Natural killer cell (primary cell): Measurements from ENCODE around the gene IPPK. TPM values are rescaled to one million over a fixed set of nuclear protein-coding genes. Genes with fewer than 3 reads are reported as not detected.

Experiments
- ATAC-seq, 3 donors: fragments of 150-1000 bp in 2 of 3; fragments of 200-7000 bp in 1 of 3; cut with Tn5 transposase; 1 replicate in 1 of 3; 2 replicates in 2 of 3; pipeline ENCODE4 v1.10.0; 2021; ENCODE audit warnings: mild to moderate bottlenecking in 2 of 3, moderate library complexity in 2 of 3
- DNase-seq, 2 donors: peaks; one replicate each; pipeline versions ENCODE4 v3.0.0 to v3.0.0-alpha.2; 2013 to 2021; ENCODE audit warnings: mixed read lengths in 1 of 2
- H3K27ac ChIP-seq: one replicate; pipeline ENCODE4 v1.5.1; 2013; ENCODE audit warnings: mild to moderate bottlenecking, low read length
- H3K27me3 ChIP-seq: one replicate; pipeline ENCODE4 v1.6.1; 2013; ENCODE audit warnings: low read length; ENCODE audit not compliant: control insufficient read depth, insufficient read depth
- H3K36me3 ChIP-seq: one replicate; pipeline ENCODE4 v1.6.1; 2013; ENCODE audit warnings: low read length; ENCODE audit not compliant: control insufficient read depth, insufficient read depth
- H3K4me1 ChIP-seq: one replicate; pipeline ENCODE4 v1.6.1; 2013; ENCODE audit warnings: low read length; ENCODE audit not compliant: control insufficient read depth, insufficient read depth
- H3K4me3 ChIP-seq: one replicate; pipeline ENCODE4 v1.5.1; 2013; ENCODE audit warnings: low read length
- H3K9me3 ChIP-seq: one replicate; pipeline ENCODE4 v1.6.1; 2013; ENCODE audit warnings: low read length; ENCODE audit not compliant: control insufficient read depth, insufficient read depth
- H3K27ac Mint-ChIP-seq, 2 donors: one replicate each; pipeline ENCODE4 v1.8.0; 2022; ENCODE audit warnings: mild to moderate bottlenecking in 2 of 2, mixed read lengths in 2 of 2, moderate library complexity in 1 of 2
- H3K27me3 Mint-ChIP-seq, 2 donors: one replicate each; pipeline ENCODE4 v1.8.0; 2022; ENCODE audit warnings: low read depth in 2 of 2, mixed read lengths in 2 of 2
- H3K36me3 Mint-ChIP-seq: one replicate; pipeline ENCODE4 v1.8.0; 2022; ENCODE audit warnings: mixed read lengths
- H3K4me1 Mint-ChIP-seq, 2 donors: one replicate each; pipeline ENCODE4 v1.8.0; 2022; ENCODE audit warnings: mixed read lengths in 2 of 2
- H3K4me3 Mint-ChIP-seq: one replicate; pipeline ENCODE4 v1.8.0; 2022; ENCODE audit warnings: mild to moderate bottlenecking, moderate library complexity, mixed read lengths
- H3K9me3 Mint-ChIP-seq, 2 donors: one replicate each; pipeline ENCODE4 v1.8.0; 2022; ENCODE audit warnings: mixed read lengths in 2 of 2
- CTCF ChIP-seq: fragments of 200-600 bp; IDR thresholded peaks from one replicate; pipeline ENCODE4 v1.8.0; 2022; ENCODE audit warnings: antibody characterized with exemption
- WGBS: methylation state at CpG from one replicate; pipeline ENCODE4 v1.1.7; 2013; ENCODE audit warnings: missing lambda C conversion rate; ENCODE audit not compliant: insufficient coverage; 5-methylcytosine and 5-hydroxymethylcytosine counted together
- intact Hi-C: fragments of 100-400 bp; cut with micrococcal nuclease; formaldehyde crosslinking; loops from one replicate; pipeline ENCODE4 v1.14.2; 2022
- total RNA-seq, 4 donors: library from RNA; stranded (reverse); fragments of 120-200 nt in 1 of 4; gene quantifications; one replicate each; pipeline versions ENCODE4 v1.2.3 to v1.2.4, GENCODE V29; 2013 to 2022

IPPK gene
- total RNA-seq, 3 donors from 2014 or later (not counting 1 experiment from before 2014, with no cell fraction given) = 4.9 to 9.2 (median 6.7) TPM

- no peak for ATAC-seq
- 97% methylated on average over 5 of the region's 5 CpGs for WGBS
- H3K4me3 Mint-ChIP-seq = no peak overlapping the region
- H3K36me3 Mint-ChIP-seq = no peaks in the 10 kb centered on the region
- Histone ChIP-seq H3K27ac (no peak overlapping the region), H3K4me3 (no peak overlapping the region), H3K27me3 (no peaks in the 10 kb centered on the region), H3K36me3 (peaks cover 45% of the 10 kb centered on the region), H3K4me1 (no peaks in the 10 kb centered on the region), H3K9me3 (no peaks in the 10 kb centered on the region)
- TF ChIP-seq CTCF = no peak
- no peaks in the 10 kb centered on the region for H3K9me3 Mint-ChIP-seq
- DNase-seq = no peak
- intact Hi-C loops = no loop called here
- H3K27me3 Mint-ChIP-seq = no peaks in the 10 kb centered on the region
- no peaks in the 10 kb centered on the region for H3K4me1 Mint-ChIP-seq
- no peak overlapping the region for H3K27ac Mint-ChIP-seq
Measured at GRCh38 chr9:92620845-92621244, 49.1 kb downstream of the IPPK start.

GRCh38 chr9:92619601-92620300, 50.2 kb downstream of the IPPK start:
- Histone ChIP-seq H3K27me3 (no peaks in the 10 kb centered on the region), H3K27ac (no peak overlapping the region), H3K36me3 (peaks cover 44% of the 10 kb centered on the region), H3K9me3 (no peaks in the 10 kb centered on the region), H3K4me1 (no peaks in the 10 kb centered on the region), H3K4me3 (no peak overlapping the region)
- WGBS = 98% methylated on average over 24 of the region's 24 CpGs
- TF ChIP-seq CTCF = no peak
- intact Hi-C loops = no loop called here
- Mint-ChIP-seq H3K4me1 (no peaks in the 10 kb centered on the region), H3K27ac (no peak overlapping the region), H3K9me3 (no peaks in the 10 kb centered on the region), H3K4me3 (no peak overlapping the region), H3K27me3 (no peaks in the 10 kb centered on the region), H3K36me3 (no peaks in the 10 kb centered on the region)
- no peak for ATAC-seq
- DNase-seq = no peak

DNA sequence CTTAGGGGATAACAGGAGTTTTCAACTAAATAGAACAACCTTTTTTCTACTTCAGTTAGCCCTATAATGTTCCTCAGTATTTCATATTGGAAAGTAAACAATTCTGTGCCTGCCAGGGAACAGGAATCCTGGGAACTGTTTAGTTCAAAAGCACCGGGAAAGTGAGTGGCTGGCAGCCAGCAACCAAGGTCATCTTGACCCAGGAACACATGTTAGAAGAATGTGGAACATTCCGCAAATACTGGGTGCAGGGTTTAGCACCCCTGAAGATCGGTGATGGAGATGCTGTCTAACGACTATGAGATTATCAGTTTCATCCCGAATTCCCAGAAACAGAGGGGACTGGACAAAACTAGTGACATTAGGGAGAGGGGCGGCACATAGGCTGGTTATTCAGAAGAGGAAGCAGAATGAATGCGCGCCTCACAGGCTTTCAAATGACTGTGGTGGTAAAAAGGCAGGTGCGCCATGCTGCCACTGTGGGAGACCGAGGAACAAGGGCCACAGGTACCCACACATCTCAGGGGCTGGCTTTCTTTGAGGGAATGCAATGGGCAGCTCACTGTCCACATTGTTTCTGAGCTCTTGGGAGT, 51.2 kb downstream of the IPPK start:
- 98% methylated on average over 10 of the region's 10 CpGs for WGBS
- no peaks in the 10 kb centered on the region for H3K27me3 ChIP-seq
- intact Hi-C loops = no loop called here
- Mint-ChIP-seq H3K27ac (no peak overlapping the region), H3K36me3 (no peaks in the 10 kb centered on the region), H3K27me3 (no peaks in the 10 kb centered on the region), H3K4me3 (no peak overlapping the region), H3K9me3 (no peaks in the 10 kb centered on the region), H3K4me1 (no peaks in the 10 kb centered on the region)
- no peak overlapping the region for H3K27ac ChIP-seq
- H3K36me3 ChIP-seq = peaks cover 47% of the 10 kb centered on the region
- ATAC-seq = no peak
- H3K4me1 ChIP-seq = no peaks in the 10 kb centered on the region
- no peak for TF ChIP-seq CTCF
- DNase-seq = no peak
- H3K9me3 ChIP-seq = no peaks in the 10 kb centered on the region
- no peak overlapping the region for H3K4me3 ChIP-seq
